DMS114 treated with DMSO at 0.1 percent for 48 hours (cell line): ENCODE data around the gene RXFP2.
A peak's percentile ranks its signal among the peaks of the same experiment; 100 is the strongest.

Experiments used
- DNase-seq: peaks from one replicate; lab custom pipeline; 2025; ENCODE audit not compliant: unreplicated experiment; lab: John Stamatoyannopoulos, UW

The RXFP2 gene

GRCh38 chr13:31767175-31767900 is 28.0 kb downstream of the RXFP2 start:
- no peak for DNase-seq

DNA sequence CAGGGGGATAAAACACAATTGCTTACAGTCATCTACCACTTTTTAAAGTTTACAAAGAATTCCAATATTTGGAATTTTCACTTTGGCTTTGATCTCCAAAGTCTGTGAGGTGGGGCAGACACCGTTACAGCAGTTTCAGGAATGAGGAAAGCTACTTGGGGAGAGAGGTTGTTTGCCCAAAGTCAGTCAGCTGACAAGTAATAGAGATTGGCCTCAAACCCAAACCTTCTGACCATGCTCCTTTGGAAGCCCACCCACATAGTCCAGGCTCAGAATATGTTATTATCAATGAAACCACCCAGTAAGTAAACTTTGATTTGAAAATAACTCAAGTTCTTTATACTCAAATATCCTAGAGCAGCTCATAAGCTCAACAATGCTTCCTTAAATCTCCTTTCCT is 29.0 kb downstream of the RXFP2 start:
- DNase-seq = no peak

DNA sequence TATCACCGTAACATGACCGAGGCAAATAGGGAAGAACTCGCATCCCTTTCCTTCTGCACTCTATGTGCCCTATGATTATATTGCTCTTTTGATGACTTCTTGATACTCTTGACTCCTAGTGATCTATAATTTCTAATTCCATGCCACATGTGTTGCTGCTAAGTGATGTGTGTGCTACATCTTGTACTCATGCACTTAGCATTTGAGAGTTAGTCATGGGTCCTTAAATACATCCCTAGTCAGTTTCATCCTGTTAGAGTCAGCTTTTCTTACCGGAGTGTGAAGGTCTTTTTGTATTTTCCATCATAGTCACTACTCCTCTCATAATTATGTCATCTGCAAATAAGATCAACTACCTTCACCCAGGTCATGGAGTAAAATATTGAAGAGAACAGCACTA is 30.2 kb downstream of the RXFP2 start:
- no peak for DNase-seq

- no peak for DNase-seq
Observed at GRCh38 chr13:31772231-31772630, 32.9 kb downstream of the RXFP2 start.

DNA sequence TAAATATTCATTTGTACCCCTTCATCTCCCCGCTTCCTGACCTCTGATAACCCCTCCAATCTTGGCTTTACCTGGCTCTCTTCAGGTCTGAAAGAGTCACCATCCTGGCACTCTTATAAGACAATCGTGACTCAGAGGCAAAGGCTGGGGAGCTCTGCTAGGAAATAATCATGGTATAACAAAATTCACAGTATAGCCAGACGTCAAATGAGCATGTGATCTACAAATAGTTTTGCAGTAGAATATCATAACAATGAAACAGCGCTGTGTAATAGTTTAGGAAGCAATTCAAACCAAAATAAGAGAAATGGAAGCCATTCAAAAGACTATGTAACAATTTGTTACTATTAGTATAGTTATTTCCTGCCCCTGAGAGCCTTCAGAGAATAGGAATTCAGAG is 34.2 kb downstream of the RXFP2 start:
- DNase-seq = no peak

- no peak for DNase-seq
Observed at GRCh38 chr13:31774186-31774750, 34.9 kb downstream of the RXFP2 start.

GRCh38 chr13:31775148-31775547 is 35.8 kb downstream of the RXFP2 start:
- no peak for DNase-seq

DNA sequence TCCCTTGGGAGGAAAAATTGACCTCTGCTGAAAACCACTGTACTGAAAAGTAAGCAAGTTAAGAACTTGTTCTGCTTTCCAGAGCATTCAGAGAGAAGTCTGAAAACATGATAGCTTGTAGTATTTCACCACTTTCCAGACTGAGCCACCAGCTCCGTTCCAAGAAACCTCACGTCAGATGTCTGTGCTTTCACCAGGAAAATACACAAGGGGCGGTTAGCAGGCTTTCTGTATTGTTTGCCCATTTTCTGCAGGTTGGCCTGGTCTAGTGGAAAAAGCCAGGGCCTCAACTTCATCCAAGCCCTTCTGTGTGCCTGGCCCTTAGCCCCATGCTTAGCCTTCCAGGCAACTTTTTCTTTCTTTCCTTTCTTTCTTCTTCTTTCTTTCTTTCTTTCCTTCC is 36.4 kb downstream of the RXFP2 start:
- DNase-seq = no peak

DNA sequence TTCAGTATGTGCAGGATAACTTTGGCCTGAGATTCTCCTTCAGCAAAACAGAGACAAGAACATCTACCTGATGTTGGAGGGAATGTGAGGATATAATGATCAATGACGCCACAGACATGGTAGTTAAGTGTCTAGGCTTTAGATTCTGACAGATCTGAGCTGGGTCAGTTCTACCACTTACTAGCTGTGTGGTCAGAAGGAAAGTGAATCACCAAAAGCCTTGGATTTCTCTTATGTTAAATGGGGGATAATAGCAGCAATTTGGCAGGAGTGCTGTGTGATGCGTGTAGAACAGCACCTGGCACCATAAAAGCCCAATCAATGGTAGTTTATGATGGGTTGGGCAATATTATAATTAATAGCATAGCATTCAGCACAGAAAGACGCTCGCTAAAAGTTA is 41.7 kb downstream of the RXFP2 start:
- no peak for DNase-seq

DNA sequence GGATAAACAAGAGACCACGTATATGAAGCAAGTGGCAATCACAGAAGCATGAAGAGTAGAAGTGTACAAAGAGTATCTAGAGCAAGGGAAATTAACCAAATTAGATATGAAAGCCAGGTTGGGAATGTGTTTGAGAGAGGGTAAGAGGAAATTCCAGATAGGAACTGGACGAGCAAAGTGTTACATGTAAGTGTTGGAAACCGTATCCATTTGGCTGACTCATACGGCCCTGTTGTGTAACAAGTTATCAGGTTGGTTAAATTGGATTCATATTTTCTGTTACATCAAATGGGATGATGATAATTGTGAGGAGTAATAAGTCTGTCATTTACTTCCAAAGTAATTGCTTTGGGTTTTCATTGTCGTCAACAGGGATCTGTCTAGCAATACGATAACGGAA is 46.7 kb downstream of the RXFP2 start:
- DNase-seq = no peak

GRCh38 chr13:31790992-31791391 is 51.7 kb downstream of the RXFP2 start:
- no peak for DNase-seq

- DNase-seq = no peak
Observed at GRCh38 chr13:31793246-31793645, 53.9 kb downstream of the RXFP2 start.

GRCh38 chr13:31794452-31794851 is 55.1 kb downstream of the RXFP2 start:
- DNase-seq = no peak

- DNase-seq = peak; percentile 30
Observed at GRCh38 chr13:31797154-31797775, 57.9 kb downstream of the RXFP2 start.

GRCh38 chr13:31798189-31798588 is 58.9 kb downstream of the RXFP2 start:
- no peak for DNase-seq

DNA sequence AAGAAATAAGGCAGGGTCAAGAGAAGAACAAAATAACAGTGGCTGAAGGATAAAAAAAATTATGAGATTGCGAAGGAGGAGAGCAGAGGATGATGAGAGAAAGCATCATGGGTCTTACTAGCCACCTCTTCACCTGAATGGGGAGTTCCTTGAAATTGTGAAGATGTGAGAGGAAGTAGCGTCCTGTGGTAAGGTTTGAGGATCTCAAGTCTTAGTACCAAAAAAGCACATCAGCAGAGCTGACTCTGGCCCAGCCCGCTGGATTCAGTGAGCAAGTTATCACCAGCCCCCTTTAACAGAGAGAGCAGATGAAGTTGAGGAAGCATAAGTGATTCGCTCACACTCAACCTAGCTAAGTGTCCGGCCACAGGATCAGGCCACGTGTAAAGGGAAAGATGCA is 61.8 kb downstream of the RXFP2 start:
- DNase-seq = no peak

GRCh38 chr13:31803311-31803710 is 64.0 kb downstream of the RXFP2 start:
- DNase-seq = no peak

GRCh38 chr13:31805841-31806240 is 66.5 kb downstream of the RXFP2 start:
- no peak for DNase-seq

DNA sequence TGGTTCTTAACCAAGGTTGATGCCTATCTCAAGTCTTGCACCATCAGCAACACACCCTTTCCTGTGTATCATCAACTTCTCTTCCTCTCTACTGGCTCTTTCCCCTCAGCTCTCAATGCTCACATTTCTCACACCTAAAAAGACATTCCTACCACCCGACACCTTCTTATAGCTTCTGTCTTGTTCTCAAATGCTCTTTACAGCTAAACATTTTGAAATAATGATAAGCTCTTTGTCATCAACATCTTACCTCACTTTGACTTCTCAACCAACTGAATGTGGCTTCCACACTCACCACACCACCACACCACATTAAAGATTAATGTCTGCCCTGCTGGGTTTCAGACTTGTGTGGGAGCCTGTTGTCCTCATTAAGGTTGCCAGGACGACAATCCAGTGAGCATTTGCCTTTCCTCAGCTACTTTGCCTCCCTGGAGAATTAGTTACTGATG is 67.8 kb downstream of the RXFP2 start:
- DNase-seq = no peak

GRCh38 chr13:31814536-31814935 is 75.2 kb downstream of the RXFP2 start:
- no peak for DNase-seq

DNA sequence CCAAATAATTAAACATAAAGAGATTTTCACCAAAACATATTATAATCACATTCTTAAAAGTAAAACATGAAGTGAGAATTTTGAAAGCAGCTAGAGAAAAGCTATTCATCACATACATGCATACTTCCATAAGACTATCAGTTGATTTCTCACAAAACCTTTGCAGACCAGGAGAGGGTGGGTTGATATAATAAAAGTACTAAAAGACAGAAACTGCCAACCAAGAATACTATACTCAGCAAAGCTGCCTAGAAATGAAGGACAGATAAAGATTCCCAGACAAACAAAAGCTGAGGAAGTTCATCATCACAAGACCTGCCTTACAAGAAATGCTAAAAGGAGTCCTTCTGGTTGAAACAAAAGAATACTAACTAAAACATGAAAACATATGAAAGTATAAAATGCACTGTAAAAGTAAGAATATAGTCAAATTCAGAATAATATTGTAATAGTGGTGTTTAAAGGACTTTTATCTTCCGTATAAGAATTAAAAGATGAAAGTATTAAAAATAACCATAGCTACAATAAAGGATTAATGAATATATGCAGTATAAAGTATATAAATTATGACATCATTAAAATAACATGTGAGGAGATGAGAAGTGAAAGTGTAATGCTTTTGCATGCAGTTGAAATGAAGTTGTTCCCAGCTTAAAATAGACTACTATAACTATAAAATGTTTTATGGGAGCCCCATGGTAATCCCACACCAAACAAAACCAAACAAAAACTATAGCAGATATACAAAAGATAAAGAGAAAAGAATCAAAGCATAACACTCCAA is 76.2 kb downstream of the RXFP2 start:
- no peak for DNase-seq

- DNase-seq = no peak
Observed at GRCh38 chr13:31818236-31818635, 78.9 kb downstream of the RXFP2 start.
